GM23338 (cell line): ENCODE results near the gene MATN3.

ENCODE experiments used
- CREB1 ChIP-seq: fragments of 250-450 bp; sonication (Bioruptor Pico); IDR thresholded peaks from 2 replicates; pipeline ENCODE4 v1.5.0; 2020; ENCODE audit warnings: low read depth, mild to moderate bottlenecking, moderate library complexity
- ETS1 ChIP-seq: IDR thresholded peaks from 2 replicates; pipeline ENCODE4 v1.6.1; 2016; ENCODE audit warnings: antibody characterized with exemption
- EZH2 ChIP-seq: fragments of 200-600 bp; sonication (generic); IDR thresholded peaks from one replicate; pipeline ENCODE4 v1.8.0; 2017; ENCODE audit warnings: antibody characterized with exemption, mild to moderate bottlenecking, low read depth; ENCODE audit not compliant: unreplicated experiment
- EZH2phosphoT487 ChIP-seq: fragments of 200-600 bp; sonication (generic); IDR thresholded peaks from one replicate; pipeline ENCODE4 v1.8.1; 2018; ENCODE audit warnings: antibody characterized with exemption; ENCODE audit not compliant: unreplicated experiment
- JUNB ChIP-seq: IDR thresholded peaks from one replicate; pipeline ENCODE4 v1.6.1; 2016; ENCODE audit warnings: antibody characterized with exemption; ENCODE audit not compliant: unreplicated experiment
- POLR2AphosphoS5 ChIP-seq: IDR thresholded peaks from 2 replicates; pipeline ENCODE4 v1.6.1; 2016; ENCODE audit warnings: antibody characterized with exemption, low read depth
- REST ChIP-seq: IDR thresholded peaks from one replicate; pipeline ENCODE4 v1.6.1; 2018; ENCODE audit warnings: antibody characterized with exemption; ENCODE audit not compliant: unreplicated experiment
- ZNF331 ChIP-seq: fragments of 250-450 bp; sonication (Bioruptor Pico); IDR thresholded peaks from 2 replicates; pipeline ENCODE4 v1.5.0; 2020; ENCODE audit warnings: low read depth, mild to moderate bottlenecking, moderate library complexity
- TF ChIP-seq, protein P1 (sequence below), 2 experiments: fragments of 200-600 bp in 1 of 2; sonication (generic) in 1 of 2; conservative IDR thresholded peaks; 2 replicates each; pipeline versions ENCODE4 v1.5.1 to v1.6.1; 2016 to 2017; ENCODE audit warnings: antibody characterized with exemption in 2 of 2, low read depth in 2 of 2, mild to moderate bottlenecking in 2 of 2, moderate library complexity in 1 of 2

DNA sequence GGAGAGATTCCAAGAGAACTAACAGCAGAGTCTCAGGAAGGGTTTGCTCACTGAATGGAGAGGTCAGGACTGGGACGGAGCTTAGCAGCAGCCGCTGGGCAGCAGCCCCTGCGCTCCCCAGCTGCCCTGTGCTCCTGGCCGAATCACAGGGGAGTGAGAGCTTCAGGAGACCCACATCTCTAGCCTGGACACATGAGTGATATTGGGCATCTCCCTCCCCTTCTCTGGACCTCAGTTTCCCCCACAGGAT is 511 bp downstream of the MATN3 start:
- TF ChIP-seq, protein P1, sequence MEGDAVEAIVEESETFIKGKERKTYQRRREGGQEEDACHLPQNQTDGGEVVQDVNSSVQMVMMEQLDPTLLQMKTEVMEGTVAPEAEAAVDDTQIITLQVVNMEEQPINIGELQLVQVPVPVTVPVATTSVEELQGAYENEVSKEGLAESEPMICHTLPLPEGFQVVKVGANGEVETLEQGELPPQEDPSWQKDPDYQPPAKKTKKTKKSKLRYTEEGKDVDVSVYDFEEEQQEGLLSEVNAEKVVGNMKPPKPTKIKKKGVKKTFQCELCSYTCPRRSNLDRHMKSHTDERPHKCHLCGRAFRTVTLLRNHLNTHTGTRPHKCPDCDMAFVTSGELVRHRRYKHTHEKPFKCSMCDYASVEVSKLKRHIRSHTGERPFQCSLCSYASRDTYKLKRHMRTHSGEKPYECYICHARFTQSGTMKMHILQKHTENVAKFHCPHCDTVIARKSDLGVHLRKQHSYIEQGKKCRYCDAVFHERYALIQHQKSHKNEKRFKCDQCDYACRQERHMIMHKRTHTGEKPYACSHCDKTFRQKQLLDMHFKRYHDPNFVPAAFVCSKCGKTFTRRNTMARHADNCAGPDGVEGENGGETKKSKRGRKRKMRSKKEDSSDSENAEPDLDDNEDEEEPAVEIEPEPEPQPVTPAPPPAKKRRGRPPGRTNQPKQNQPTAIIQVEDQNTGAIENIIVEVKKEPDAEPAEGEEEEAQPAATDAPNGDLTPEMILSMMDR (conservative IDR thresholded peaks at IDR 0.05; ENCODE audit: low read depth in 2 of 2) = no peak
- TF ChIP-seq EZH2 = no peak
- no peak for TF ChIP-seq REST
- TF ChIP-seq EZH2phosphoT487 = no peak
- TF ChIP-seq CREB1 (CRISPR knock-in tag) = no peak
- no peak for TF ChIP-seq POLR2AphosphoS5
- TF ChIP-seq ETS1 = no peak
- no peak for TF ChIP-seq JUNB
- TF ChIP-seq ZNF331 (CRISPR knock-in tag) = no peak
